Measurements from ENCODE around the gene STX16. TPM values are rescaled to one million over a fixed set of nuclear protein-coding genes. Genes with fewer than 3 reads are reported as not detected.

Gene STX16
- total and polyA plus RNA-seq, 2 donors (not counting 1 experiment from before 2014, with no cell fraction given) = 39.3 to 64.9 TPM

- Histone ChIP-seq H3K4me3 (replicated peaks in 1 of 4; ENCODE audit: control extremely low read depth in 1 of 4, insufficient read depth in 1 of 4, low read depth in 3 of 4, low read length in 4 of 4) (no peak overlapping the region), H3K36me3 (ENCODE audit: control insufficient read depth, insufficient read depth, low read length) (peaks cover 7% of the 10 kb centered on the region), H3K4me2 (ENCODE audit: extremely low read depth, insufficient read depth, low read length) (no peak overlapping the region), H3K27ac (ENCODE audit: insufficient read depth, low read length) (no peak overlapping the region), H4K20me1 (ENCODE audit: control insufficient read depth, extremely low read depth, insufficient read depth, low read length) (no peaks in the 10 kb centered on the region), H3K9me3 (ENCODE audit: control insufficient read depth, insufficient read depth, low read depth, low read length) (no peaks in the 10 kb centered on the region), H3K9ac (ENCODE audit: insufficient read depth, low read length) (no peak overlapping the region), H3K79me2 (ENCODE audit: control insufficient read depth, insufficient read depth, low read length) (no peaks in the 10 kb centered on the region), H3K27me3 (ENCODE audit: control insufficient read depth, insufficient read depth, low read length) (no peaks in the 10 kb centered on the region), H3K4me1 (ENCODE audit: control insufficient read depth, extremely low read depth, insufficient read depth, low read length) (no peaks in the 10 kb centered on the region), H2AFZ (ENCODE audit: low read length) (no peak overlapping the region)
- DNase-seq (ENCODE audit: low read depth in 2 of 2) = no peak
- TF ChIP-seq EZH2 (IDR thresholded peaks at IDR 0.05; ENCODE audit: low read length, missing control alignments) (no peak), CTCF (conservative IDR thresholded peaks at IDR 0.05 in 1 of 2, IDR thresholded peaks at IDR 0.05 in 1 of 2; ENCODE audit: low read depth in 1 of 2, low read length in 2 of 2) (no peak)
Observed at GRCh38 chr20:58705208-58705926, 54.3 kb downstream of the STX16 start.

- Histone ChIP-seq H3K9me3 (ENCODE audit: control insufficient read depth, insufficient read depth, low read depth, low read length) (no peaks in the 10 kb centered on the region), H4K20me1 (ENCODE audit: control insufficient read depth, extremely low read depth, insufficient read depth, low read length) (no peaks in the 10 kb centered on the region), H2AFZ (ENCODE audit: low read length) (no peak overlapping the region), H3K27ac (ENCODE audit: insufficient read depth, low read length) (no peak overlapping the region), H3K4me3 (replicated peaks in 1 of 4; ENCODE audit: control extremely low read depth in 1 of 4, insufficient read depth in 1 of 4, low read depth in 3 of 4, low read length in 4 of 4) (no peak overlapping the region), H3K79me2 (ENCODE audit: control insufficient read depth, insufficient read depth, low read length) (no peaks in the 10 kb centered on the region), H3K27me3 (ENCODE audit: control insufficient read depth, insufficient read depth, low read length) (no peaks in the 10 kb centered on the region), H3K4me1 (ENCODE audit: control insufficient read depth, extremely low read depth, insufficient read depth, low read length) (no peaks in the 10 kb centered on the region), H3K9ac (ENCODE audit: insufficient read depth, low read length) (no peak overlapping the region), H3K36me3 (ENCODE audit: control insufficient read depth, insufficient read depth, low read length) (peaks cover 7% of the 10 kb centered on the region), H3K4me2 (ENCODE audit: extremely low read depth, insufficient read depth, low read length) (no peak overlapping the region)
- TF ChIP-seq EZH2 (IDR thresholded peaks at IDR 0.05; ENCODE audit: low read length, missing control alignments) (no peak), CTCF (conservative IDR thresholded peaks at IDR 0.05 in 1 of 2, IDR thresholded peaks at IDR 0.05 in 1 of 2; ENCODE audit: low read depth in 1 of 2, low read length in 2 of 2) (no peak)
- DNase-seq (ENCODE audit: low read depth in 2 of 2) = no peak
Observed at GRCh38 chr20:58706150-58706892, 55.2 kb downstream of the STX16 start.

GRCh38 chr20:58706975-58707681 lies 56.0 kb downstream of the STX16 start:
- H3K9me3 ChIP-seq (ENCODE audit: control insufficient read depth, insufficient read depth, low read depth, low read length) = no peaks in the 10 kb centered on the region
- H3K4me3 ChIP-seq (replicated peaks in 1 of 4; ENCODE audit: control extremely low read depth in 1 of 4, insufficient read depth in 1 of 4, low read depth in 3 of 4, low read length in 4 of 4) = no peak overlapping the region
- H3K27ac ChIP-seq (ENCODE audit: insufficient read depth, low read length) = no peak overlapping the region
- H3K4me1 ChIP-seq (ENCODE audit: control insufficient read depth, extremely low read depth, insufficient read depth, low read length) = no peaks in the 10 kb centered on the region
- DNase-seq (ENCODE audit: low read depth in 2 of 2) = no peak
- peaks cover 4% of the 10 kb centered on the region for H3K36me3 ChIP-seq (ENCODE audit: control insufficient read depth, insufficient read depth, low read length)
- no peak overlapping the region for H3K9ac ChIP-seq (ENCODE audit: insufficient read depth, low read length)
- no peaks in the 10 kb centered on the region for H4K20me1 ChIP-seq (ENCODE audit: control insufficient read depth, extremely low read depth, insufficient read depth, low read length)
- no peaks in the 10 kb centered on the region for H3K27me3 ChIP-seq (ENCODE audit: control insufficient read depth, insufficient read depth, low read length)
- H3K4me2 ChIP-seq (ENCODE audit: extremely low read depth, insufficient read depth, low read length) = no peak overlapping the region
- no peak overlapping the region for H2AFZ ChIP-seq (ENCODE audit: low read length)
- H3K79me2 ChIP-seq (ENCODE audit: control insufficient read depth, insufficient read depth, low read length) = no peaks in the 10 kb centered on the region
- TF ChIP-seq EZH2 (IDR thresholded peaks at IDR 0.05; ENCODE audit: low read length, missing control alignments) = no peak
- TF ChIP-seq CTCF (conservative IDR thresholded peaks at IDR 0.05 in 1 of 2, IDR thresholded peaks at IDR 0.05 in 1 of 2; ENCODE audit: low read depth in 1 of 2, low read length in 2 of 2) = no peak
